Hepatocyte (in vitro differentiated cells): ENCODE data around the gene SORCS2.

Experiments
- CTCF ChIP-seq: fragments of 200-600 bp; sonication (generic); IDR thresholded peaks from 2 replicates; pipeline ENCODE4 v1.5.1; 2016; ENCODE audit warnings: antibody characterized with exemption, mild to moderate bottlenecking; ENCODE audit not compliant: poor library complexity
- EZH2 ChIP-seq: fragments of 200-600 bp; sonication (generic); IDR thresholded peaks from 2 replicates; pipeline ENCODE4 v1.6.1; 2016; ENCODE audit warnings: antibody characterized with exemption, mild to moderate bottlenecking, borderline replicate concordance

- TF ChIP-seq EZH2 (no peak), CTCF (no peak)
These were observed 143.8 kb downstream of the SORCS2 start for GRCh38 chr4:7336067-7336569.
